ENCODE measurements around the gene RPL21. TPM values are rescaled to one million over a fixed set of nuclear protein-coding genes. Genes with fewer than 3 reads are reported as not detected.

RPL21 gene
- total RNA-seq = 1,460 TPM

DNA sequence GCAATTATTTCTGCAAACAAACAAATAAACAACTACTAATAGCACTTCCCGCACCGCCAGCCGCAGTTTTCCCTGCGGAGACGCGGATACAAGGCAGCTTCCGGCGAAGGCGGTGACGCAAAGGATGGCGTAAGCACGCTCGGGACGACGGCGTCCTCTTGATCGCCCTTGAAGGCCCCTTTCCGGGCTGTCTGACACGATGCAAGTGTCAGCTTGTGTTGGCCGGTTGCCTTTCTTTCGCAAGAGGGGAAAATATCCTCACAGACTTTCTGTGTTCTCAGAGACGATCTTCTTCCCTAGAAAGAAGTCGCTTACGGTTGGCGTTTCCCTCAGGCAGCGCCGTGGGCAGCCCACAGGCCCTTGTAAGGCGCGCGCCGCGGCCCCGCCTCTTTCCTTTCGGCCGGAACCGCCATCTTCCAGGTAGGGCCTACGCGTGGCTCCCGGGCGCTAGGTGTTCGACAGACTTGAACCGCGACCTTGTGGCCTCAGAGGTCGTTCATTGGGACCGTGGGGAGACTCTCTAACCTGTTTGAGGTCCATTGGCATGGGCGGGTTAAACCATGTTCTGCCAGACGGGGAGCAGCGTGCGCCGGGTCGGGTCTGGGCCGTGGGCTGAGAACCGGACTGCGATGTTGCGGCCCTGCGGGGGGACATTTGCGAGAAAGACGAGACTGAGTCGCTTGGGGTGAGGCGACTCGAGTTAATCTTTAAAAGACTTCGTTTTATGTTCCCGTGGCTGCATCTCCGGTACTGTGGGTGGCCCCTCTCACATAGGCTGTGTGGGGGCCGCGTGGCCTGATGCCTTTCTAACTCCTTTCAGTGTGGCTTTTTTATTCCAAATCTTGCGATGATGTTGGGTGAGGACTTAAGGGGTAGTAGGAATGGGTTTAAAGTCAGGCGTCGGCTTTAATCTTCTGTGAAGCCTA is at the start of gene RPL21:
Gene RPL21, plus strand, starts transcription at position 393 of the 926 bp plus-strand sequence. CDS start 2,219 bp downstream, outside the sequence.

GRCh38 chr13:27270594-27271520 is 19.5 kb downstream of the RPL21 start, which contains the start of gene RASL11A:
Gene RASL11A, plus strand, starts transcription at chr13:27270830. Its CDS starts 115 bp downstream, at chr13:27270945.

Small RNAs within 50 kb of the gene (small RNA-seq; reads per million reads assigned to genes)
- not detected for gene SNORA27 (ENCODE audit: low replicate concordance)
- not detected for gene SNORD102 (ENCODE audit: low replicate concordance)

Other genes starting within 250 kb of the RPL21 start
- 32.2 TPM for gene USP12, start 79.7 kb upstream of the RPL21 start, total RNA-seq
- 42.3 TPM for gene RASL11A, start 19.3 kb downstream of the RPL21 start, total RNA-seq
- 50.0 TPM for gene GTF3A, start 173.1 kb downstream of the RPL21 start, total RNA-seq
- 32.2 TPM for gene MTIF3, start 199.0 kb downstream of the RPL21 start, total RNA-seq